Measurements from ENCODE around the gene TJP1.
A peak's percentile ranks its signal among the peaks of the same experiment; 100 is the strongest.
"Not testable (repeated sequence)": the region's sequence is repeated elsewhere in the genome, so short reads cannot be mapped to it uniquely, and the experiment has no call there.

The TJP1 gene

DNA sequence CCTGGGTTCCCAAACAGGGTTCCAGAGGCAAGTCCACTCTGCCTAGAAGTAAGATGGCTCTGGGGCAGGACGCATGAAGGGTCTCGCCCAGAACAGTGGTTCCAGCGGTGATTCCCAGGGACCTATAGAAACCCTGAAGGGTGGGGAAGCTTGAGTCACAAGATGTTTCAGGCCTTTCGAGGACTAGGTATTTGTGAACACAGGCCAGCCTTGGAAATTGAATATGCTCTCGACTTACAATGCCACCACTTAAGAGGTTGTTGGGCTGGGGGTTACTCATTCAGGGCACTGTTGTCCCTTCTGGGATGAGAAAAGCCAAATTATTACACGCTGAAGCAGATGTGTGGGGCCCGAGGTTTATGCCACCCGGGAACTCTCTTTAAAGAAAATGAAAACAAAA is 152.0 kb downstream of the TJP1 start:
- TF ChIP-seq, protein P1, sequence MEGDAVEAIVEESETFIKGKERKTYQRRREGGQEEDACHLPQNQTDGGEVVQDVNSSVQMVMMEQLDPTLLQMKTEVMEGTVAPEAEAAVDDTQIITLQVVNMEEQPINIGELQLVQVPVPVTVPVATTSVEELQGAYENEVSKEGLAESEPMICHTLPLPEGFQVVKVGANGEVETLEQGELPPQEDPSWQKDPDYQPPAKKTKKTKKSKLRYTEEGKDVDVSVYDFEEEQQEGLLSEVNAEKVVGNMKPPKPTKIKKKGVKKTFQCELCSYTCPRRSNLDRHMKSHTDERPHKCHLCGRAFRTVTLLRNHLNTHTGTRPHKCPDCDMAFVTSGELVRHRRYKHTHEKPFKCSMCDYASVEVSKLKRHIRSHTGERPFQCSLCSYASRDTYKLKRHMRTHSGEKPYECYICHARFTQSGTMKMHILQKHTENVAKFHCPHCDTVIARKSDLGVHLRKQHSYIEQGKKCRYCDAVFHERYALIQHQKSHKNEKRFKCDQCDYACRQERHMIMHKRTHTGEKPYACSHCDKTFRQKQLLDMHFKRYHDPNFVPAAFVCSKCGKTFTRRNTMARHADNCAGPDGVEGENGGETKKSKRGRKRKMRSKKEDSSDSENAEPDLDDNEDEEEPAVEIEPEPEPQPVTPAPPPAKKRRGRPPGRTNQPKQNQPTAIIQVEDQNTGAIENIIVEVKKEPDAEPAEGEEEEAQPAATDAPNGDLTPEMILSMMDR (IDR thresholded peaks at IDR 0.05; ENCODE audit: low read depth, low read length): no peak
- H3K4me3 ChIP-seq (ENCODE audit: low read depth, low read length): no peak overlapping the region
- DNase-seq (ENCODE audit: low read depth, low spot score): no peak
- in situ Hi-C loops (cut with HindIII; ENCODE audit: low sequenced_read_pairs): no loop called here

DNA sequence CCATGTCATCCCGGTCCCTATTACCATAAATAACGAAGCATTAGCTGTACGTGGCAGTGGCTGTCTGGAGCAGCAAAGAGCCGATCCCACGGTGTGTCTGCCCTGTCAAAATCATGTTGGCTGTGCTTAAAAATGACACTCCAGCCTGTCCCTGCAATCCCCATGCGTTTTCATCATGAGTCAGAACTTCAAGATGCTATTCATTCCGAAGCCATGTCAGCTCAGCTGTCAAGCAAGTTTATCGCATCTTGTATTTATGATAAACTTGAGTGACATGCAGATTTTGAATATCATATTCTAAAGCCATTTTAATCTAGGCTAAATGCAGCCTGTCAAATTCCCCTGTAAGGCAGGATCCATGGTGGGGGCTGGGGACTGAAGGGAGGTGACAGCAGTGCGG is 152.4 kb downstream of the TJP1 start:
- TF ChIP-seq, protein P1 (IDR thresholded peaks at IDR 0.05; ENCODE audit: low read depth, low read length): no peak
- DNase-seq (ENCODE audit: low read depth, low spot score): no peak
- in situ Hi-C loops (cut with HindIII; ENCODE audit: low sequenced_read_pairs): no loop called here

DNA sequence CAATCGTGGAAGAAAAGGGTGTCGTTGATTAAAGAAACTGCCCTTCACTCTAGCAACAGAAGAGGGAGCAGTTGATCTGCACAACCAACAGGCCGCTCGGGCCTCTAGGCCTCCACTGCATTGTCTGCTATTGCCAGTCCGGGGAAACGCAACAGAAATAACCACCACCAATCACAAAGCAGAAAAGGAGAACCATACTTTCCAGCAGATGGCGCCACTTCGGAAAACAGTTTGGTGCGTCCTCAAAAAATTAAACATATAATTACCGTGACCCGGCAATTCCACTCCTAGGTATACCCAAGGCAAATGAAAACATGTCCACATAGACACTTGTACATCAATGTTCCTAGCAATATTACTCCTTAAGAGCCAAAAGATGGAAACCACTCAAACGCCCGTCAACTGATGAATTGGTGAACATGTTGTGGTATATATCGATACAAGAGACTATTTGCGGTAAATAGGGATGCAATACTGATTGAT is 154.1 kb downstream of the TJP1 start:
- TF ChIP-seq, protein P1 (IDR thresholded peaks at IDR 0.05; ENCODE audit: low read depth, low read length): peak; percentile 79
- in situ Hi-C loops (cut with HindIII; ENCODE audit: low sequenced_read_pairs): no loop called here
- peak; percentile 86 for DNase-seq (ENCODE audit: low read depth, low spot score)
- no peak overlapping the region for H3K4me3 ChIP-seq (ENCODE audit: low read depth, low read length)

More for the DNA sequence above, 152.4 kb downstream of the TJP1 start:
- H3K4me3 ChIP-seq (ENCODE audit: low read depth, low read length): no peak overlapping the region

DNA sequence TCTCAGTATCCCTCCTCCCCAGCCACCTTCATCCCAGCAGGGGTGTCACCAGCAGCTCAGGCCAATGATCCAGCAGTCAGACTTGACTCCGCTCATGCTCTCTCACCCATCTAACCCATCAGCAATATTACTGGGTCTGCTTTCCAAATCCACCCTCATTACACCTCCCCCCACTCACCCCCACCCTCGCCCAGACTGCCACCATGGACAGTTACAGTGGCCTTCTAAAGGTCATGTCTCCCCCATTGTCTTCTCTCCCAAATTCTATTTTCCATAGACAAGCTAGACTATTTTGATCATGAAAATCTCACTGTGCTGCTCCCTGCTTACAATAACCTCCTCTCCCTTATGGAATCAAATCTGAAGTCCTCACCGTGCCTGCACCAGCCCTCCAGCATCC is 156.0 kb downstream of the TJP1 start:
- TF ChIP-seq, protein P1 (IDR thresholded peaks at IDR 0.05; ENCODE audit: low read depth, low read length): no peak
- in situ Hi-C loops (cut with HindIII; ENCODE audit: low sequenced_read_pairs): no loop called here
- no peak overlapping the region for H3K4me3 ChIP-seq (ENCODE audit: low read depth, low read length)
- DNase-seq (ENCODE audit: low read depth, low spot score): no peak

DNA sequence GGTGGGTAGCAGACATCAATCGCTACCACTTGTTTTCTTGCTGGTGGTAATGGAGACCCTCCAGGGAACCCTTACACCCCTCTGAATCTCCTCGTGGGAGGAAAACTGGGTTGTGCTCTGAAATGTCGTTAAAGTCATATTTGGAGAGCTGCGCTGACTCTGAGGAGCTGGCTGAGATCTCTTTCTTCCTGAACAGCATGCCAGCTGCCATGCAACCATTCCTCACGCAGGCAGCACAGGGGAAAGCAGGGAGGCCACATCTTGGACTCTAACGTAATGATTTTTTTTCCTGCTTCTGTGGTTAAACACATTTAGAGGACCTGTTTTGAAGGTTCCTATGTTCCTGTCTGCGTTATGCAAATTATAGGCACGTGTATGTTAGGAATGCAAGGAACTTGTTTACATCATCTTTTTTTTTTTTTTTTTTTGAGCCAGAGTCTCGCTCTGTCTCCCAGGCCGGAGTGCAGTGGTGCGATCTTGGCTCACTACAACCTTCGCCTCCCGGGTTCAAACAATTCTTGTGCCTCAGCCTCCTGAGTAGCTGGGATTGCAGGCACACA is 156.7 kb downstream of the TJP1 start:
- TF ChIP-seq, protein P1 (IDR thresholded peaks at IDR 0.05; ENCODE audit: low read depth, low read length): no peak
- no peak overlapping the region for H3K4me3 ChIP-seq (ENCODE audit: low read depth, low read length)
- no peak for DNase-seq (ENCODE audit: low read depth, low spot score)
- in situ Hi-C loops (cut with HindIII; ENCODE audit: low sequenced_read_pairs): no loop called here

DNA sequence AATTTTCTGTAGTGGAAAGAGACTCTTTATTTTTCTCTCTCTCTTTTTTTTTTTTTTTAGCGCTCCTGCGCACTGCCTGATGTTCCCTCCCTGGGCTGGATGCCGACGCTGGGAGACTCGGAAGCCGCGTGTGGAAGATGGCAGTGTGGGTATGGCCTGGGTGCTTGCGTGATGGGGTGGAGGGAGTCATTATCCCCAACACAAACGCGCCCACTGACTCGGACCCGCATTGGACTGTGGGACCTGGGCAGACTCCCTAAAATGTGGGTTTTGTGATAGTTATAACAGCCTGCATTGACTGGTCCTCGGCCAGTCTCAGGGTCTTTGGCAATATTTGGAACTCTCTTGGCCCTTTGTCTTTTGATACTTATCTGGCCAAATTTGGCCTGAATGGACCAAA is 157.9 kb downstream of the TJP1 start:
- TF ChIP-seq, protein P1 (IDR thresholded peaks at IDR 0.05; ENCODE audit: low read depth, low read length): no peak
- DNase-seq (ENCODE audit: low read depth, low spot score): no peak
- H3K4me3 ChIP-seq (ENCODE audit: low read depth, low read length): no peak overlapping the region
- in situ Hi-C loops (cut with HindIII; ENCODE audit: low sequenced_read_pairs): no loop called here

DNA sequence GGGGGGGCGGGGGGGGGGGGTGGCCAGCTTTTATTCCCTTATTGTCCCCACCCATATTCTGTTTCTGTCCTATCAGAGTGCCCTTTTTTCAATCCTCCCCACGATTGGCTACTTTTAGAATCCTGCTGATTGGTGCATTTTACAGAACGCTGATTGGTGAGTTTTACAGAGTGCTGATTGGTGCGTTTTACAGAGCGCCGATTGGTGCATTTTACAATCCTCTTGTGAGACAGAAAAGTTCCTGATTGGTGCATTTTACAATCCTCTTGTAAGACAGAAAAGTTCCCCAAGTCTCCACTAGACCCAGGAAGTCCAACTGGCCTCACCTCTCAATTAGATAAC is 164.8 kb downstream of the TJP1 start:
- in situ Hi-C loops (cut with HindIII; ENCODE audit: low sequenced_read_pairs); H3K4me3 ChIP-seq (ENCODE audit: low read depth, low read length); DNase-seq (ENCODE audit: low read depth, low spot score): not testable (repeated sequence)

Measured in astrocyte of the spinal cord (primary cell).